Parietal lobe (tissue), 2 donors: ENCODE results near the gene SLC25A11. TPM values are rescaled to one million over a fixed set of nuclear protein-coding genes. Genes with fewer than 3 reads are reported as not detected.

Experiments used
- small RNA-seq: library from RNA; depleted of rRNA; stranded (forward); fragments of <200 nt; gene quantifications from one replicate; pipeline ENCODE3, GENCODE V24; 2014; ENCODE audit warnings: low replicate concordance
- total RNA-seq: library from RNA; depleted of rRNA; stranded (reverse); fragments of >200 nt; gene quantifications from one replicate; pipeline ENCODE4 v1.2.3, GENCODE V29; 2014

Gene SLC25A11, protein sequence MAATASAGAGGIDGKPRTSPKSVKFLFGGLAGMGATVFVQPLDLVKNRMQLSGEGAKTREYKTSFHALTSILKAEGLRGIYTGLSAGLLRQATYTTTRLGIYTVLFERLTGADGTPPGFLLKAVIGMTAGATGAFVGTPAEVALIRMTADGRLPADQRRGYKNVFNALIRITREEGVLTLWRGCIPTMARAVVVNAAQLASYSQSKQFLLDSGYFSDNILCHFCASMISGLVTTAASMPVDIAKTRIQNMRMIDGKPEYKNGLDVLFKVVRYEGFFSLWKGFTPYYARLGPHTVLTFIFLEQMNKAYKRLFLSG
- total RNA-seq, result 48.8 TPM

DNA sequence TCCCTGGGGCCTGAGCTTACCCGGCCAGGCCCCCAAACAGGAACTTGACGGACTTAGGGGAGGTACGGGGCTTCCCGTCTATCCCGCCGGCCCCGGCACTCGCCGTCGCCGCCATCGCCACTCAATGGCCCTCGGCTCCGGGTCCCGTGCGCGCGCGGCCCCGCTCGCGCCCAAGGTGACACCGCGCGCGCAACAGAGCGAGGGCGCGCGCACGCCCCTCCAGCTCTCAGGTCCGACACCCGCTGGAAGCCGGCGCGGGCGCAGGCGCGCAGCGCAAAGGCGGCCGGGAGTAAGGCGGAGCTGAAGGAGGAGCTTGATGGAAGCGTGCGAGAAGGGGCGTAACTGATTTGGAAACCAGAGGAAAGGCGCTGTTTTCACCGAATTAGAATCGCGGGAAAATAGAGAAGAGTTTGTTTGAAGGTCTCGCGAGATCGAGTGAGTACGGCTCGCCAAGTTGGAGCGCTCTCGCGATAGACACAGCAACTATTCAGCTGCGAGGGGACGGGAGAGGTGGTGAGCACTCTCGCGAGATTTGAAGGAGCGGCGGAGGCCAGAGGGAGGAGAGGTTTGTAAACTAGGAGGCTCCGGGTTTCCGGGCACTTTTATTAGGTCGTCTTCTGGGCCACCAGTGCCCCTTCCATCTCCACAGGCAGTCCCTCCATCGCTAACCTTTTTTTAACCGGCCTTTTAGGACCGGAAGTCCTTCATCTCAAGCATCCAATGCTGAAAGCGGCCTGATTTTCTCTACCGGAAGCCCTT, at the start of gene SLC25A11, which contains the start of gene RNF167:
SLC25A11 (minus strand) TSS at position 251 of the 759 bp plus-strand sequence; CDS start at position 115, 136 bp downstream.
RNF167 (plus strand) TSS at position 473 of the 759 bp plus-strand sequence. CDS start 642 bp downstream, outside the sequence.

DNA sequence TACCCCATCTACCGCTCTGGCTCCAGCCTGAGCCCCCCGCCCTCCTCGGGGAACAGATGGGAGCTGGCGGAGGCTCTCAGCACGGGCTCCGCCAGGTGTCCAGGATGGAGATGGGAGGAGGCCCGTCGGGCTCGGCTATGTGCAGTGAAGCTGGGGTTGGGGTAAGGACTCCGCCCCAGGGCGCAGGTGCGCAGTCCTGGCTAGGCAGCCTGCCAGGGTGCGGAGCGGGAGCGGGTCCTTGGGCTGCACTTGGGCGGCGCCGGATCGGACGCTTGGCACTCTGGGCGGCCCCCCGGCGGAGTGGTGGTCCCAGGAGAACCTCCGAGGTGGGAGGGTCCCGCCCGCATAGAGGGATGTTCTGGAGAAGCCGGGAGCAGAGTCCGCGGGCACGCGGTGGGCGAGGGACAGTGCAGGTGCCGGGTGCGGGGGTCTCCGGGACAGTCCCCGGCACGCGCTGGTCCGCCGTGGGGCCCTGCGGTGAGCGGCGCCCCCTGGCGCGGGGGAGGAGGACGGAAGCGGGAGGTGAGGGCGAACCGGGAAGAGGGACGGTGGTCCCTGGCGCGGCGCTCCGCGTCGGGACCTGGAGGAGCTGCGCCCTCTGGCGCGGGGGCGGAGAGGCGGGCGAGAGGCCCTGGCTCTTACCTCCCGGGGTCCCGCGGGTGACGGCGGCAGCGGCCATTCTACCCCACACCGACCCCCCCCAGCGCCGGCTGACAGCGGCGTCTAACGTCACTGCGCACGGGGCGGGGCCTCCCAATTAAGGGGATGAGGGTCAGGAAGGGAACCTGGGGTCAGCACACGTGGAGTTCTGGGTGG, 47.3 kb upstream of the SLC25A11 start, which contains the start of gene CAMTA2:
CAMTA2 (minus strand) TSS at position 725 of the 816 bp plus-strand sequence. CDS start 1,453 bp downstream, outside the sequence.

DNA sequence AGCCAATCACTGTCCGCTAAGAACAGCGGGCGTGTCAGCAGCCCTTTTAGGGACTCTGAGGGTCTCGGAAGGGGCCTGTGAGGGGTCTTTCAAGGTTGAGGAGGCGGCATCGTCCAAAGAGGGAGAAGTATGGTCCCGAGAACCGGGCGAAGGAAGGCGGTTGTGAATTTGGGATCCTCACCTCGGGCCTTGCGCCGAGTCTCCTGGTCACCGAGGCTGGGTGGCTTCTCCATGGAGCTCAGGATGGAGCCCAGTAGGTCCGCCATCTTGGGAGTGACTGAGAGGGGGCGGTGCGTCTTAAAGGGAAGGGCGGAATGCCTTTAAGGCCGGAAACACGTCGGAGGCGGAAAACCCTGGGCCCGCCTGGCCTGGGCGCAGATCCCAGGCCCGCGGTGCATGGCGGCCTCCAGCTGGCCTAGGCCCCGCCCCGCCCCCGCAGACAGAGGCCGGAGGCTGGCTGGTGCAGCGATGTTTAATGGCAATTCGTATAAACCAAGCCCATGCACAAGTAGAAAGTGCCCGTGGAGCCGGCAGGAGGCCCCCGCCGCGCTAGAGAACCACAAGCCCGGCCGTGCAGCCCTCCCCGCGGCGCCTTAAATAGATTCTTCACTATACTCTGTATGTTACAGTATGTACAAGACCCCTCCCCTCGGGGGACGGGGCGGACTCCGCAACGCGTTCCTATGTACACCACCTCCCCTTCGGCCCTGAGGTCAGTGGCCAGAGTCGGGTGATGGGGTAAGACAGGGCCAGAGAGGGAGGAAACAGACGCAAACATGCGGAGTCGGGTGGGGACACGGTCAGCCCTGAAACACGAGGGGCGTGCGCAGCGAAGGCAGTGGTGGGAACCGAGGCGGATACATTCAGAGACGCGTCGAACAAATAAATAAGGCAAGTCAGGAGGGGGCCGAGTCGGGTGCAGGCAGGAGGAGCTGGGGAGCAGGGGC, 28.0 kb upstream of the SLC25A11 start, which contains the start of gene SPAG7:
SPAG7 (minus strand) TSS at position 279 of the 947 bp plus-strand sequence; CDS start at position 266, 13 bp downstream.

DNA sequence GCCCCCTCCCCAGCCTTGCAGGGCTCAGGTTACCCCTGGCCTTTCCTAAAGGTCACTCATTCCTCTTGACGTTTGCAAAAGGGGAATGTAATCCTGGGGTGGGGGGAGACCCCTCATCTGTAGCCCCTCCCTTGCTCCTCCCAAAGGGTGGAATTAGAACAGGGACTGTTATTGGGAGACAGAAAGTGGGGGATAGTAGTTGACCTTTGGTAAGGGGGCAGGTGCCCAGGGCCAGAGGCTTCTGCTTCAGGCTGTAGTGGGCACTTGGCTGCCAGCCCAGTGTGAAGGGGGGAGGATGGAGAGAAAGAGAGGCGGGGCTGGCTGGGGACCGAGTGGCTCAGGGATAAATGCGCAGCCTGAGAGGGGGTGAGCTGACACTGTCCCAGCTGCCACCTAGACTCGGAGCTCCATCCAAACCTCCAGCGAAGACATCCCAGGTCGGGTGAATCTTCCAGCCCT, 10.9 kb upstream of the SLC25A11 start, which contains the start of gene ENO3:
ENO3 (plus strand) TSS at position 374 of the 459 bp plus-strand sequence. CDS start 711 bp downstream, outside the sequence.

DNA sequence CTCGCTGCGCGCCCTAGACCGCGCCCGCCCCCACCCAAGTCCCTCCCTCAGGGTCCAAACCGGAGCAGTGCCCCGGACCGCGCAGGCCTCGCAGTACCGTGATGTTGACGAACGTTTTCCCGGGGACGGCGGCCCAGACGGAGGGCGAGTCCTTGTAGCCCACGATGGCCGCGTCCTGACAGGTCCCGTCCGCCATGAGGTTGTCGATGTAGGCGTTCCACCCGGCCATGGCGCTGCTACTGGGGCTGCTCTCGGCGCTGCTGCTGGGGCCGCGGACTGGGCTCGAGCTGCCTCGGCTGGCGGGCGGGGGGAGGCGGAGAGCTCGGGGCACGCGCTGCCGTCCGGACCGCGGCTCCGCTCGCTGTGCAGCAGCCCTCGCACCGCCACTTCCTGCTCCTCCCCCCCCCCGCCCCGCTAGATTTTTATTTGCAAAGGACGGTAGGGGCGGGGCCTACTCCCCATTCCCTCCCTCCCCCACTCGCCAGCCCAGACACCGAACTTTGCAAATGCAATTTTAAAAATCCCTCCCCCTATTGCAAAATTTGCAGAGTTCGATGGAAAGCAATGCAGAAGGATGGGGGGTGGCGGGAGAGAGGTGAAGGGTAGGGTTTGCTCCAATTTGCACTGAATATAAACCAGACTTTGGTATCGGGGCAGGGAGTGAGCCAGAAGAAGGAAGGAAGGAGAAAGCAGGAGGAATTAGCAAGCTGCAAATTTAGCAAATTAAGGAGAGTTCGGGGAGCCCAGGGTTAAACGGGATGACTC, 8.5 kb upstream of the SLC25A11 start, which contains the start of gene PFN1:
PFN1 (minus strand) TSS at position 365 of the 765 bp plus-strand sequence; CDS start at position 229, 136 bp downstream.

DNA sequence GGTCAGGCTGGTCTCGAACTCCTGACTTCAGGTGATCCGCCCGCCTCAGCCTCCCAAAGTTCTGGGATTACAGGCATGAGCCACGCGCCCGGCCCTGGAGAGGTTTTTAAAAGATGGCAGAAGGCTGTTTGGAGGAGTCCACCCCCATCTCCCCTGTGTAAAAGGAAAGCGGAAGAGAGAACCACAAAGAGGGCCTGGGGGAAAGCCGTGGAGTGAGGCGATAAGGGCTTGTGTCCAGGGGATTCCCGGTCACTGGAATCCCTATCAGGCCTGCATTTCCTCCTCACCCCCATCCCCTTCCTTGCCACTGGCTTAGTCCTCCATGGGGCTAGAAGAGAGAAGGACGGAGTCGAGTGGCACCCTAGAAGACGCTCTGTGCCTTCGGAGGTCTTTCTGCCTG, 7.9 kb downstream of the SLC25A11 start, which contains the start of gene GP1BA:
GP1BA (plus strand) TSS at position 315 of the 400 bp plus-strand sequence. CDS start 328 bp downstream, outside the sequence.

DNA sequence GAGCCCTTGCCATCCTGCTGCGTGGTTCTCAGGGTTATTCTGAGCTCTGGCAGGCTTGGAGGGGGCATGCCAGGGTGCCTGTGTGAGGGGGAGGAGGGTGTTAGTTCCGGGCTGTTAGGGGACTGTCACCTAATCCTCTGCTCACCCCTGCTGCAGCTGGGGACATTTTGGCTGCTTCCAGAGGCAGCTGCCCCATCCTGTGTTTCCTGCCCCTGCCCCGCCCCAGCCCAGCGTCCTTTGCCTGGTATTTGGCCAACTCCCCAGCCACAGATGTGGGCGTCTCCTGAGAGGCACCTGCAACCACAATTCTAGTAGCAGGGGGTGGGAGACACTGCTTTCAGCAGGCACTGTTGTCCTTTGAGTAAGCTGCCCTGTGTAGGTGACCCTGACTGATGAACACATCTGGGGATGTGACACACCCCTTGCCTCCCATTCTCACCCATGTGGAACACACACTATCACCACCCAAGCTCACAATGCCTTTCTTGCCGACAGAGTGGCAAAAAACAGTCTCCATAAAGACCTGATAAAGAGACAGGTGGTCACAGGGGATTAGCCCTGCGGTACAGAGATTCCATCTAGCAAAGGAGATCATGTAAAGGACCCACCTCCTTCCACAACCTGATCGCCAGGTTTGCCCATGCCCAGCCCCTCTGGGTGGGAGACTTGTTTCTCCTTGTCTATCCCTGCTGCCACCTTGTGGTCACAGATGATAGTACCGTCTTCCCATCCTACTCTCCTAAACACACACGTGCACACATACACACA, 36.6 kb downstream of the SLC25A11 start, which contains the start of gene CHRNE:
CHRNE (minus strand) TSS at position 48 of the 768 bp plus-strand sequence; CDS start at position 13, 35 bp downstream.

DNA sequence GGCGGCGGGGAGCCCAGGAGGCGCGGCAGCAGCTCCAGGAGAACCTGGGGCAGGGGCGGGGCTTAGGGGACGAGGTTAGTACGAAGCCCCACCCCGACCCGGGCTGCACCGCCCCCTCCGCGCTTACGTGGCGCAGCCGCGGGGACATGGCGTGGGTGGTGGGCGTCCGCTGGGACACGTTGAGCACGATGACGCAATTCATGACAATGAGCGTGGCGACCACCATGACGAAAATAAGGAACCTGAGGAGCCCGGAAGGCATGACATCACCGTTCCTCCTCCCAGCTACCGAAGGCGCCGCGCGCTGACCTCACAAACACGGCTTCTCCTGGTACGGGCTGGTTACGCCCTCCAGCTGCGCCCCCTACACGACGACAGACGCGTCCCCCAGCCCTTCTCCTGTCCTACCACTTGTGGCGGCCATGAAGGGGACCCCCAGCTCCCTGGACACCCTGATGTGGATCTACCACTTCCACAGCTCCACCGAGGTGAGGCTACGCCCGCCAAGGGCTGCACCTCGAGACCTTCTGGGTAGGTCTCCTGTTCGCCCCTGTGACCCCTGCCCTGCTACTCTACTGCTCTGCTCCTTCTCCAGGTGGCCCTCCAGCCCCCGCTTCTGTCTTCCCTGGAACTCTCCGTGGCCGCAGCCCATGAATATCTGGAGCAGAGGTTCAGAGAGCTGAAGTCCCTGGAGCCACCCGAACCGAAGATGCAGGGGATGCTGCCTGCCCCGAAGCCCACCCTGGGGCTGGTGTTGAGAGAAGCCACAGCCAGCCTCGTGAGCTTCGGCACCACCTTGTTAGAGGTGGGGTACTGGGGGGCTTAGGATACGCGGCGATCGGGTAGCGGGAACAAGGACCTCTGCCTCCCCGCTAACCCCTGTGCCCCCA, 40.3 kb downstream of the SLC25A11 start, which contains the start of gene C17orf107:
C17orf107 (plus strand) TSS at position 196 of the 890 bp plus-strand sequence; CDS start at position 423, 227 bp downstream.

Small RNA genes lying within 50 kb of the gene (small RNA-seq; reads per million reads assigned to genes)
- not detected for gene MIR6864
- gene MIR6865, result not detected

Other genes starting within 250 kb of the SLC25A11 start
- gene PELP1, start 235.9 kb downstream of the SLC25A11 start, total RNA-seq, result 46.0 TPM
- gene ARRB2, start 229.4 kb downstream of the SLC25A11 start, total RNA-seq, result 22.5 TPM
- 8.8 TPM for gene MED11, start 208.6 kb downstream of the SLC25A11 start, total RNA-seq
- not detected for gene ZMYND15, start 200.2 kb downstream of the SLC25A11 start, total RNA-seq
- 0.63 TPM for gene CXCL16, start 200.1 kb downstream of the SLC25A11 start, total RNA-seq
- gene TM4SF5, start 168.2 kb downstream of the SLC25A11 start, total RNA-seq, result not detected
- gene VMO1, start 153.7 kb downstream of the SLC25A11 start, total RNA-seq, result not detected
- not detected for gene GLTPD2, start 151.1 kb downstream of the SLC25A11 start, total RNA-seq
- gene PSMB6, start 143.9 kb downstream of the SLC25A11 start, total RNA-seq, result 56.7 TPM
- gene PLD2, start 132.9 kb downstream of the SLC25A11 start, total RNA-seq, result 28.5 TPM
- 52.3 TPM for gene MINK1, start 106.7 kb downstream of the SLC25A11 start, total RNA-seq
- 3.8 TPM for gene C17orf107, start 40.5 kb downstream of the SLC25A11 start, total RNA-seq
- gene CHRNE, start 36.9 kb downstream of the SLC25A11 start, total RNA-seq, result 0.94 TPM
- gene GP1BA, start 7.8 kb downstream of the SLC25A11 start, total RNA-seq, result not detected
- 14.1 TPM for gene RNF167, start 222 bp upstream of the SLC25A11 start, total RNA-seq
- 62.9 TPM for gene PFN1, start 8.5 kb upstream of the SLC25A11 start, total RNA-seq
- gene ENO3, start 11.1 kb upstream of the SLC25A11 start, total RNA-seq, result 1.6 TPM
- gene SPAG7, start 27.8 kb upstream of the SLC25A11 start, total RNA-seq, result 25.4 TPM
- 22.5 TPM for gene CAMTA2, start 47.6 kb upstream of the SLC25A11 start, total RNA-seq
- gene INCA1, start 57.5 kb upstream of the SLC25A11 start, total RNA-seq, result not detected
- 21.3 TPM for gene KIF1C, start 57.9 kb upstream of the SLC25A11 start, total RNA-seq
- not detected for gene SLC52A1, start 95.4 kb upstream of the SLC25A11 start, total RNA-seq
- 13.5 TPM for gene ZFP3, start 138.4 kb upstream of the SLC25A11 start, total RNA-seq
- 22.8 TPM for gene ZNF232, start 171.8 kb upstream of the SLC25A11 start, total RNA-seq
- gene USP6, start 176.0 kb upstream of the SLC25A11 start, total RNA-seq, result under 0.01 TPM